Stimulated activated CD8-positive, alpha-beta memory T cell treated with anti-CD3 and anti-CD28 coated beads, Interleukin-7, amount 100 ng/mL, for 1 hour (primary cell): ENCODE measurements around the gene SYT12.

Source experiments
- DNase-seq, 2 donors: peaks; one replicate each; pipeline ENCODE4 v3.0.0-alpha.2; 2020; ENCODE audit warnings: low read depth in 2 of 2

The SYT12 gene

GRCh38 chr11:67027943-67028542 is 5.1 kb downstream of the SYT12 start:
- DNase-seq: no peak

DNA sequence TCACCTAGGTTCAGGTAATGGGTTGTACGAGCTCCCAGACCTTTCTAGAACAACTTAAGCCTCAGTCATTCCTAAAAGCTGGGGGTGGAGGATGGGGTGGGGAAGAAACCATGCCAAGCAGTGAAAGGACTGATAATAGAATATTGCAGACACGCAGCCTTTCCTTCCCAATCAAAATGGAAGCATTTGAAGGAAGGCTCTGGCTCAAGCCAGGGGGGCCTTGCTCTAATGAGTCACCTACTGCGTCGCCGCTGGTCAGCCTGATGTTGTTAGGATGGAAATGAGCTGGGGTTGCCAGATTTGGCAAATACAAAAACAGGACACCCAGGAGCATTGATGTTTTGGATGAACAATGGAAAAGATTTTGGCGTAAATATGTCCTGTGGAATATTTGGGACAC is 6.2 kb downstream of the SYT12 start:
- DNase-seq: no peak

DNA sequence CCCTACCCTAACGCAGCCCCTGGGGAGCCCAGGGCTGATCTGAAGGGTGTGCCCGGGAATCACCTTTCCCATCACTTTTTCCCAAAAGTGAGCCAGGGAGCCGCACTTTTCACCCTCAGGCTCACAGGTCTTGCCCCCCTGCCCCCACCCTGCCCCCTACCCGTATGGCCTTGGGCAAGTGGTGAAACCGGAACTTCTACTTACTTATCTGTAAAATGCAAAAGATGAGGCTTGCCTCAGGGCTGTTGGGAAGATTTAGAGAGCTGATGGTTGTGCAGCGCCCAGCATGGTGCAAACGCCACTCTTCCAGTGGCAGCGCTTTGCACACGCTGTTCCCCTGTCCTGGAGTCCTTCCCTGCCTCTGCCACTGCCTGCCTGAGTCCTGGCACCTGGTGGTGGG is 8.0 kb downstream of the SYT12 start:
- no peak for DNase-seq

- no peak for DNase-seq
These were observed 9.0 kb downstream of the SYT12 start for GRCh38 chr11:67031791-67032561.

DNA sequence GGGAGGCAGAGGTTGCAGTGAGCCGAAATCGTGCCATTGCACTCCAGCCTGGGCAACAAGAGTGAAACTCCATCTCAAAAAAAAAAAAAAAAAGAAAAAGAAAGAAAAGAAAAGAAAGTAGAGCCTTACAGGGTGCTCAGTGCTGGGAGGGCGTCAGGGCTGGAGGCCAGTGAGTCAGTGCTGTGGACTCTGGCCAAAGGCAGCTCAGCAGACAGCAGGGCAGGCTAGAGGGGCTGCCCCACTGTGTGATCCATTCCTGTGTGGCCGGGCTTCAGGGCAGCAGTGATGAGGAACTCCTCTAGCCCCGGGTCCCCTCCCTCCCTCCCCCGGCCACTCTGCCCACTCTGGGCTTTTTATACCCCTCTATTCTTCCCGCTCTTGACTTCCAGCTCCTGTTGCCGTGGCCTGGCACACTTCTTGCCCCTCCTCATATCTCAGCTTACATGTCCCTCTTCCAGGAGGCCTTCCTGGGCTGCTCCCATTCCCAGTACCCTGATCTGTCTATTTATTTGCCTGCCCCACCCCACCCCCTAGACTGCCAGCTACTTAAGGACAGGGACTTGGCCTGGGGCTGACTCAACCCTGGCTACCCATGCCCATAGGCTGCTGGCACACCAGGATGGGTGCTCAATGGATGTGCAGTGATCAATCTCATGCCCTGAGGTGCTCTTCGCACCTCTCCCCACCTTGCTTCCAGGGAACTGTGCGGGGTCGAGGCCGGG is 10.1 kb downstream of the SYT12 start:
- DNase-seq: no peak

GRCh38 chr11:67033661-67034166 is 10.8 kb downstream of the SYT12 start:
- no peak for DNase-seq

DNA sequence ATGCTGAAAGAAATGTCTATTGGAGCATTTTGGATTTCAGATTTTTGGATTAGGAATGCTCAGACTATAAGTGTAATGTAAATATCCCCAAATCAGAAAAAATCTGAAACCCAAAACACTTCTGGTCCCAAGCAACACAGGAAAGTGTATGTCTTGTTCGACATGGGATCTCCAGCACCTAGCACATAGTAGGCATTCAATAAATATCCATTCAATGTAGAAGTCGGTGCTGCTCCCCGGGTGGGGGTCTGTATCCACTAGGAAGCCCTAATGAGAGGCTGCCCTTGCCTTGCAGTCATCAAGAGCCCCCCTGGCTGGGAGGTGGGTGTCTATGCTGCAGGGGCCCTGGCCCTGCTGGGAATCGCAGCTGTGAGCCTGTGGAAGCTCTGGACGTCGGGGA is 11.4 kb downstream of the SYT12 start:
- DNase-seq: no peak

- no peak for DNase-seq
These were observed 17.2 kb downstream of the SYT12 start for GRCh38 chr11:67040147-67040546.

DNA sequence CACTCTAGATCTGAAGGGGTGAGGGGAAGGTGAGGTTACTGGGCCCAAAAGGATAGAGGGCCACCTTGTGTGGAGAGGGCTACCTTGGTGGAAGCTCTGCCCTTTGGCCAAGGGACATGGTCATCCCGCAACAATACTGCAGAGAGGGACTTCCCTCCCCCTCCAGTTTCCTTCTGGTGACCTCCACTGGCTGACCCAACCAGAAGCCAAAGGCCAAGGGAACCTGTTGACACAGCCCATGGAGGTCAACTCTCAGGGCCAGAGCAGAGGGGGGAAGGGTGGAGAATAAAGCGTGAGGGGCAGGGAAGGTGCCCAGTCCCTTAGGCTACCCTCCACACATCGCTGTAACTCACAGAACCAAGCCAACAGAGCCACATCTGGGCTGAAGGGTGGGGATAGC is 18.7 kb downstream of the SYT12 start:
- no peak for DNase-seq

DNA sequence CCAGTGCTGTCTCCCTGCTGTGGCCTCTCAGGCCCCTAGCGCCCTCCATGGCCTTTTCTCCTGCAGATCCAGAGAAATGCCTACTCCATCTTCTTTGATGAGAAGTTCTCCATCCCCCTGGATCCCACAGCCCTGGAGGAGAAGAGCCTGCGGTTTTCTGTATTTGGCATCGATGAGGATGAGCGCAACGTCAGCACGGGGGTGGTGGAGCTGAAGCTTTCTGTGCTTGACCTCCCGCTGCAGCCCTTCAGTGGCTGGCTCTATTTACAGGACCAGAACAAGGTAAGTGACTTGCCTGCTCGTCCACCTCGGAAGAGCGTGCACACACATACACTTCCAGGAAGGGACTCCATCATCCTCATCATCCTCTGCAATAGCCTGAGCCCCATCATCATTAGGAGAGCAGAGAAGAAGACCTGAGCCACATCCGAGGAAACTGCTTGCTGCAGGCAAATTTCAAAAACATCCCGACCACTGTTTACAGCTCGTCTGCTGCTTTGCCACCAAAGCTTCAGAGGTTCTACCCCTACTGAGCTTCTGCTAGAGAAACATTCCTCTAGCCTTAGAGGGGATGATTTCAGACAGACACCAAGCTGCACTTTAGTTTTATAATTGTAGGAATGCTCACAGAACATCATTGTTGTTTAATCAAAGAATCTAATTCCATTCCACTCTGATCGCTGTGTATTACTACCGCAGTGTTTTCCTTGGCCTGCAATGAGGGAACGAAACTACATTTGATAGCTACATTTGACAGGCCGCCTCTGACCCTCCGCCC is 20.8 kb downstream of the SYT12 start:
- no peak for DNase-seq

- no peak for DNase-seq
These were observed 21.6 kb downstream of the SYT12 start for GRCh38 chr11:67044496-67044895.

- DNase-seq: no peak
These were observed 22.4 kb downstream of the SYT12 start for GRCh38 chr11:67045314-67045713.

- no peak for DNase-seq
These were observed 25.7 kb downstream of the SYT12 start for GRCh38 chr11:67048515-67049130.

- DNase-seq: no peak
These were observed 27.2 kb downstream of the SYT12 start for GRCh38 chr11:67050139-67050538.

DNA sequence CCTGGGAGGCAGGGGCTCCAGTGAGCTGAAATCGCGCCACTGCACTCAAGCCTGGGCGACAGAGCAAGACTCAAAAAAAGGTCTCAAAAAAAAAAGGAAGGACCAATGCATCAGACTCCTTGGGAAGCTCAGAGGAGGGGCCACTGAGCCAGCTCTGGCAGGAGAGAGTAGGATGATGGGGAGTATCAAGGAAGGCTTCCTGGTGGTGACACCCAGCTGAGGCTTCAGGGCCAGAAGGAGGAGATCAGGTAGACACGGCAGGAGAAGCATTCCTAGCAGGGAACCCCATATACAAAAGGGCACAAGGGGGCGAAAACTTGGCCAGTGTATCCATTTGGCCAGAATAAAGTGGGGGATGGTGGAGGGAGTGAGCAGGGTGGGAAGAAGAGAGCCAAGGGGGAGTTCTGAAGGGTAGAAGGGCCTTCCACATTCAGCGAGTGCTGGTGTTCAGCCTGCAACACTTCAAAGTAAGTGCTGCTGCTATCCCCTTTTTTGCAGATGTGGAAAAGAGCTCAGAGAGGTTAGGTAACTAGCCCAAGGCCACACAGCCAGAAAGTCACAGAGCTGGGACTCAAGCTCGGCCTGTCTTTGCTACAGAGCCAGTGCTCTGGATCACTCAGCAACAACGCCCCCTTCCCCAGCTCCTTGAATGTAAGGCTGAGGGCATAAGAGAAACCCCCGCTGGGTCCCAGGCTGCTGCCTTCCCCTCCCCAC is 28.4 kb downstream of the SYT12 start:
- no peak for DNase-seq

DNA sequence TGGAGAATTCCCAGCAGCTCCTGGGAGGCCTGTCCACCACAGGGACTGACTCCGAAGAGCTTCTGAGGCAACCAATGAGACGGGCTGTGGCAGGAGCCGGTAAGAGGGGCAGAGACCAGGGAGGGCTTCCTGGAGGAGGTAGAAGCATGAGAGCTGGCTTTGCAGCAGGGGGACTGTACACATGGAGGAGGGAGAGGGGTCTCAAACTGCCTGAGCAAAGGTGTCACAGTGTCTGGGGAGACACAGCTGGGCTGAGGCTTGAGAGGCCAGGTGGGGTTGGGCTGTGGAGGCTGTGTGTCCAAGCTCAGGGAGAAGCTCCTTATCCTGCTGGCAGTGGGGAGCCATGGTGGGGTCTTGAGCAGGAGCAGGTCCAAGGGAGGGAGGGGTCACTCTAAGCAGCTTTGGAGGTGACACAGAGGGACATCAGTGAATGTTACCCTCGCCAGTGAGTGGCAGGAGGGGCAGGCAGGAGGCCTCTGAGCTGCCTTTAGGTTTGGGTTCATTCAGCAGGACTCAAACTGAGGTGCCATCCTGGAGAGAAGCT is 29.1 kb downstream of the SYT12 start:
- DNase-seq: no peak

DNA sequence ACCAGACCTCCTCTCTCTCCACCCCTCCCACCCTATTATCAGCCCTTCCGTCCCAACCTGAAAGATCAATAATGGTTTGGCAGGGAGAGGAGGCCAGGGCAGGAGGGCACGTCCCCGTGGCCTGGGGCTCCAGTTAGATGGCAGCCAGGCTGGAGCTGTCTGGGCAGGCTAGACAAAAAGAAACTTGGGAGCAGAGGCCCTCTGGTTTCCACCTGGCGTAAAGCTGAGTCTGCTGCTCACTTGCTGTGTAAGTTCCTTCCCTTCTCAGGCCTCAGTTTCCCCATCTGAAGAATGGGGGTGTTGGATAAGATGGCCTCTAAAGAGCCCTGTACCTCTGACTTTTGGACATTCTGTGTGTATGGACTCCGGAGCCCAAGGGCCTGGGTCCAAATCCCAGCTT is 30.0 kb downstream of the SYT12 start:
- no peak for DNase-seq

DNA sequence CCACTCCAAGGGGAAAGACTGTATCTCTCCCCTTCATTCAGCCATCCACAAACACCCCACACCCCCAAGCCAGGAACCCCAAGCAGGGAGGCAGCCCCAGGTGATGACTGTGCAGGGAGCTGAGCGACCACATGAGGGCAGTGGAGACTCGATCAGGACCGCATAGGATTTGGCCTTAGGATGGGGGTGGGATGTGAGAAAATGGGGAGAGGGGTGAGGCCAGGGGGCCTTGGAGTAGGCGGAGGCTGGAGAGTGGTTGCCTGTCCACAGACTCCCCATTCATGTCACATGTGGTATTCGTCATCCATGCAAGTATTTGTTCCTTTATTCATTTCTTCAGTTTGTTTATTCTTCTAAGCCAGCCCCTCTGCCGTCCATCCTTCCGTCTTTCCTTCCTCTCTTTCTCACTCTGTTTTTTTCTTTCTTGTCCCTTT is 31.0 kb downstream of the SYT12 start:
- DNase-seq: no peak

DNA sequence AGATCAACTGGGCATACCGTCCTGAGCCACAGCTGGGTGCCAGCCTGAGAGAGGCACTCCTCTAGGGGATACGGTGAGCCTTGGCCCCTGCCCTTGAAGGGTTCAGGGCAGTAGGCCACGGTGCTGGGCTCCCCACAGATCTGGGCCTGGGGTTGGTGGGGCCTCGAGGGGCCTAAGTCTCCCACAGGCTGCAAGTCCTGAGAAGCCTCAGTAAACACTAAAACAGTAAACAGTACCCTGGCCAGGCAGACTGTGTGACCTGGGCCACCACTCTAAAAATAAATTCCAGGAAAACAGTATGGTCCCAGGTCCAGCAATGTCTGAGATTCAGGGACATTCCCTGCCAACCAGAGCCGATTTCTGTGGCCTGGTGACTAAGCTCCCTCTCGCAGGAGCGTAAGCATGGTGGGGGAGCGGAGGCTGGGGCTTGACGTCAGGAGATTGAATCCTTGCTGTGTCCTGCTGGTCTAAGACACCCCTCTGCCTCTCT is 31.5 kb downstream of the SYT12 start:
- no peak for DNase-seq

- no peak for DNase-seq
These were observed 32.0 kb downstream of the SYT12 start for GRCh38 chr11:67054836-67055523.
